Sigmoid colon (tissue), 4 donors: ENCODE results near the gene TTC9B.

Experiments
- CTCF ChIP-seq, 4 experiments: fragments of 450-650 bp in 3 of 4; fragments of 200-600 bp in 1 of 4; IDR thresholded peaks; one replicate each; pipeline ENCODE4 v1.5.1; 2016 to 2019; ENCODE audit warnings: antibody characterized with exemption in 4 of 4, mild to moderate bottlenecking in 3 of 4, moderate library complexity in 2 of 4
- EP300 ChIP-seq, 4 donors: sonication (generic); formaldehyde crosslinking; IDR thresholded peaks; one replicate each; pipeline ENCODE4 v1.6.1; 2017; ENCODE audit warnings: antibody characterized with exemption in 4 of 4

- TF ChIP-seq CTCF (IDR thresholded peaks at IDR 0.05) (no peak), EP300 (IDR thresholded peaks at IDR 0.05) (no peak)
Observed at GRCh38 chr19:40214936-40215335, 3.2 kb downstream of the TTC9B start.
